Prostate gland (tissue), 2 donors: ENCODE data around the gene NRARP. TPM values are rescaled to one million over a fixed set of nuclear protein-coding genes. Genes with fewer than 3 reads are reported as not detected.

Experiments
- DNase-seq: peaks from one replicate; pipeline ENCODE4 v3.0.0-alpha.2; 2019; ENCODE audit warnings: low spot score
- H3K27ac ChIP-seq, 2 donors: fragments of 200-600 bp; sonication (generic); 2 replicates each; pipeline ENCODE4 v1.5.1; 2017 to 2019
- H3K27me3 ChIP-seq: fragments of 200-600 bp; sonication (generic); replicated peaks from 2 replicates; pipeline ENCODE4 v1.5.1; 2019; ENCODE audit not compliant: insufficient read depth
- H3K36me3 ChIP-seq, 2 donors: fragments of 200-600 bp; sonication (generic); 1 replicate in 1 of 2; 2 replicates in 1 of 2; pipeline versions ENCODE4 v1.5.1 to v1.8.1; 2017 to 2019
- H3K4me1 ChIP-seq: fragments of 200-600 bp; sonication (generic); replicated peaks from 2 replicates; pipeline ENCODE4 v1.5.1; 2019
- H3K4me3 ChIP-seq, 2 donors: fragments of 200-600 bp; sonication (generic); 2 replicates each; pipeline ENCODE4 v1.5.1; 2017 to 2019
- H3K9me3 ChIP-seq: fragments of 200-600 bp; sonication (generic); 2 replicates; pipeline ENCODE4 v1.5.1; 2017
- POLR2A ChIP-seq: fragments of 450-650 bp; IDR thresholded peaks from one replicate; pipeline ENCODE4 v1.6.1; 2016; ENCODE audit warnings: antibody characterized with exemption, mild to moderate bottlenecking
- POLR2AphosphoS5 ChIP-seq: sonication (generic); formaldehyde crosslinking; IDR thresholded peaks from one replicate; pipeline ENCODE4 v1.6.1; 2017; ENCODE audit warnings: antibody characterized with exemption
- WGBS: methylation state at CpG from one replicate; pipeline ENCODE4 v1.1.5; 2018; 5-methylcytosine and 5-hydroxymethylcytosine counted together
- intact Hi-C: fragments of 100-400 bp; cut with DNase I; formaldehyde crosslinking; loops from one replicate; pipeline ENCODE4 v1.14.2; 2022
- total RNA-seq, 2 donors: library from RNA; depleted of rRNA; stranded (reverse); fragments of >200 nt; gene quantifications; one replicate each; pipeline ENCODE4 v1.1.0, GENCODE V29; 2016
- TF ChIP-seq, protein P1 (sequence below), 4 experiments: fragments of 200-600 bp in 2 of 4; fragments of 450-650 bp in 2 of 4; sonication (generic) in 2 of 4; IDR thresholded peaks; 1 replicate in 3 of 4; 2 replicates in 1 of 4; pipeline ENCODE4 v1.5.1; 2016 to 2019; ENCODE audit warnings: antibody characterized with exemption in 4 of 4, mild to moderate bottlenecking in 2 of 4, moderate library complexity in 2 of 4

Gene NRARP, protein sequence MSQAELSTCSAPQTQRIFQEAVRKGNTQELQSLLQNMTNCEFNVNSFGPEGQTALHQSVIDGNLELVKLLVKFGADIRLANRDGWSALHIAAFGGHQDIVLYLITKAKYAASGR
- 10 to 100 TPM; 22.4 to 24.3 TPM for total RNA-seq

DNA sequence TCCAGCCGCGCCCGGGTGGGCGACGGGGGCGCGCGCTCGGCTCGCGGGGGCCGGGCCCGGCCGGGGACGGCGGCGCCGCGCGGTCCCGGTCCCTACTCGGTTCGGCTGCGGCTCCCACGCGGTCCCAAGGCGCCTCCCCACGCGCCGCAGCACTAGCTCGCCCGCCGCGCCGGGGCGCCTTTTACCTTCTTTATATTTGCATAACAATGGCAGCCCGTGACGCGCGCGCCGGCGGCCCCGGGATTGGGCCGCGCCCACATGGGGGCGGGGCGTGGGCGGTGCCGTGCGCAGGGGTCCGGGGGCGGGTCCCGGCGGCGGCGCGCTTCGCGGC is at the start of gene NRARP:
NRARP (minus strand) TSS at position 154 of the 331 bp plus-strand sequence. CDS start 343 bp downstream, outside the sequence.
- Histone ChIP-seq H3K9me3 (no peaks in the 10 kb centered on the region), H3K27me3 (no peaks in the 10 kb centered on the region), H3K36me3 (no peaks in the 10 kb centered on the region), H3K27ac (peak within 1 kb of the TSS; percentile 92 to 94), H3K4me1 (peaks cover 36% of the 10 kb centered on the region), H3K4me3 (peak within 1 kb of the TSS; percentile 40 to 55)
- TF ChIP-seq, protein P1, sequence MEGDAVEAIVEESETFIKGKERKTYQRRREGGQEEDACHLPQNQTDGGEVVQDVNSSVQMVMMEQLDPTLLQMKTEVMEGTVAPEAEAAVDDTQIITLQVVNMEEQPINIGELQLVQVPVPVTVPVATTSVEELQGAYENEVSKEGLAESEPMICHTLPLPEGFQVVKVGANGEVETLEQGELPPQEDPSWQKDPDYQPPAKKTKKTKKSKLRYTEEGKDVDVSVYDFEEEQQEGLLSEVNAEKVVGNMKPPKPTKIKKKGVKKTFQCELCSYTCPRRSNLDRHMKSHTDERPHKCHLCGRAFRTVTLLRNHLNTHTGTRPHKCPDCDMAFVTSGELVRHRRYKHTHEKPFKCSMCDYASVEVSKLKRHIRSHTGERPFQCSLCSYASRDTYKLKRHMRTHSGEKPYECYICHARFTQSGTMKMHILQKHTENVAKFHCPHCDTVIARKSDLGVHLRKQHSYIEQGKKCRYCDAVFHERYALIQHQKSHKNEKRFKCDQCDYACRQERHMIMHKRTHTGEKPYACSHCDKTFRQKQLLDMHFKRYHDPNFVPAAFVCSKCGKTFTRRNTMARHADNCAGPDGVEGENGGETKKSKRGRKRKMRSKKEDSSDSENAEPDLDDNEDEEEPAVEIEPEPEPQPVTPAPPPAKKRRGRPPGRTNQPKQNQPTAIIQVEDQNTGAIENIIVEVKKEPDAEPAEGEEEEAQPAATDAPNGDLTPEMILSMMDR (IDR thresholded peaks at IDR 0.05): peak in 1 of 4 experiments; percentile 49
- TF ChIP-seq POLR2A (peak; percentile 88), POLR2AphosphoS5 (peak; percentile 94)
- under 1% methylated on average over 29 of the region's 60 CpGs for WGBS
- peak; percentile 94 for DNase-seq
- intact Hi-C loops: no loop called here

DNA sequence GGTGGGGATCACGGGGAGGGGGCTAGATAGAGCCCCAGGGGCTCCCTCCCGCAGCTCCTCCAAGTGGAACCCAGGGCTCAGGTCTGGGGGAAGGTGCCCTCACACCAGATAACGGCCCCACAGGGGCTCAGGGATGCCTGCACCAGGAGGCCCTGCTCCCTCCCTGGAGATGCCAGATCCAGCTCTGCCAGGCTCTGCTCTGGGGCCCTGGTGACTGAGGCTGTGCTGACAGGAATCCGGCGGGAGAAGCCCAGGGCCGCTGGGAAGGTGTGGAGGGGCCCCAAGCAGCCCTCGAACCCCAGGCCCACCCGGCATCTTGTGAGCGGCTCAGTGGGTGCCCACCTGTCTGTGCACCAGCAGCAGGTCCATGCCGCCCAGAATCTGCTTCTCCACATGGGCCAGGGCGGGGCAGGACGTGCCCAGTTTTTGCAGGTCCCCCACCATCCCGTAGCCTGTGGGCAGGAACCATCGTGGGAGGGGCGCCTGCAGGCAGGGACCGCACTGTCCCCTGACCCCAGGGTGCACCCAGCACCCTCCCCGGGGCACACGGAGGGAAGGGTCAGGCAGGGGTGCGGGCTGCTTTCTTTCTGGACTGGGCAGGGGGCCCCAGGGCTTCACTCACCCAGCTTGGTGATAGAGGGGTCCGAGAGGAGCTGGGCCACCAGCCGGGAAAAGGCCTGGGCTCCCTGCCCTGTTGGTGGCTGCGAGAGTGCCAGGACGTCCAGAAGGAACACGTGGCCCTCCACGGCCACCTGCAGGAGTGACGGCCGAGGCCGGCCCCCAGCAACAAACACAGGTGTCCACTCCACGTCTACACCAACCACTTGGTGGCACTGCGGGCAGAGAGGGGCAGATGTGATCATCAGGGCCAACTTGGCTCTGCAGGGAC is 48.9 kb upstream of the NRARP start:
- Histone ChIP-seq H3K27ac (no peak overlapping the region), H3K9me3 (no peaks in the 10 kb centered on the region), H3K27me3 (no peaks in the 10 kb centered on the region), H3K36me3 (peaks cover 0 to 5% of the 10 kb centered on the region in 2 donors), H3K4me1 (no peaks in the 10 kb centered on the region), H3K4me3 (no peak overlapping the region)
- DNase-seq: no peak
- TF ChIP-seq POLR2A: no peak
- no peak for TF ChIP-seq POLR2AphosphoS5
- TF ChIP-seq, protein P1 (IDR thresholded peaks at IDR 0.05): no peak
- intact Hi-C loops: no loop called here
- WGBS: 91% methylated on average over 19 of the region's 30 CpGs

DNA sequence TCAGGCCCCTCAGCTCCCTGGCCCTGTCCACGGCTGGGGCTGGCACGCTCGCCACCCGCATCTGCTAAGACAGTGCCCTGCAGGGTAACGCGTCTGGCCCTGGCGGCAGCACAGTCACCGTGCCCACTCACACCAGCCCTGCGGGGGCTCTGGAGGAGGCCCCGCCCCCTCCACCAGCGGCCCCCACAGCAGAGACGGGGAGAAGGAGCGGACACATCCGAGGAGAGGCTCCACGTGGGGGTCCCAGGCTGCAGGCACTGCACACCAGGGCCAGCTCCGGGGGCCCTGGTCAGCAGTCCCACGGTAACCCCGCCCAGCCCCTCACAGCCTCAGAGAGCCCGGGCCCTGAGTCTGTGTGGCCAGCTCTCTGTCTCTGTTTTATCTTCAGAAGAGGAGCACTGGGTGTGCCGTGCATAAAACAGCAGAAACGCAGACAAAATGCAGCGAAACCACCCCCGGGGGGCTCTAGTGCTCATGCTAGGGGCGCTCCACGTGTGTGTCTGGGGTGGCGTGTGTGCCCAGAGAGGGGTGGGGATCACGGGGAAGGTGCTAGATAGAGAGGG is 47.5 kb upstream of the NRARP start:
- Histone ChIP-seq H3K4me1 (no peaks in the 10 kb centered on the region), H3K9me3 (no peaks in the 10 kb centered on the region), H3K4me3 (no peak overlapping the region), H3K27me3 (no peaks in the 10 kb centered on the region), H3K27ac (no peak overlapping the region), H3K36me3 (peaks cover 0 to 5% of the 10 kb centered on the region in 2 donors)
- TF ChIP-seq, protein P1 (IDR thresholded peaks at IDR 0.05): no peak
- TF ChIP-seq POLR2AphosphoS5 (no peak), POLR2A (no peak)
- no peak for DNase-seq
- 88% methylated on average over 19 of the region's 27 CpGs for WGBS
- intact Hi-C loops: no loop called here

DNA sequence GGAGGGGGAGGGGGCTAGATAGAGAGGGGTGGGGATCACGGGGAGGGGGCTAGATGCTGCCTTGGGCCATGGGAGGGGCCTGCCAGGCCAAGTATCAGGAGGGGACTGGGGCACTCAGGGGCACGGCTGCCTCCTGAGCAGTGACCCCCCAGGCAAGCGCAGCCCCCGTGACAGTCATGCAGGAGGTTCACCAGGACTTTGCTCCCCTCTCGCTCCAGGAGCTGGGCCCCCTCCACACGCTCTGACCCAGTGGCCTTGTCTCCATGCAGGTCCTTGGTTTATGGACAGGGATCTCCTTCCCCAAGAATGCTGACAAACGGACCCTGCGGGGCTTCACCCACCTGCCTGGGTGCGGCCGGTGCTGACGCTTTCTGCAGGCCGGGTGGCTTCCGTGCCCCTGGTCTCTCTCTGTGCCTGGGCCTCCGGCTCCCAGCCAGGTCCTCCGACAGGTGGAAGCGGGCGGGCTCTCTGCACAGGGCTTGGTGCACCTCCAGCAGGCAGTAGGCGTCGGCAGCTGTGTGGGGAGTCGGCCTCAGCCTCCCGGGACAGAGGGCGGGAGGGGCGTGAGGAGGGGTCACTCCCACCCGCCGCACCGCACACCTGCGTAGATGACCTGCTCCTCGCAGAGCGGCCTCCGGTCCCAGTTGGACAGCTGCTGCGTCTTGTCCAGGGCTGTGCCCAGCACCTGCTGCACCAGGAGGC is 46.8 kb upstream of the NRARP start:
- Histone ChIP-seq H3K36me3 (peaks cover 0 to 5% of the 10 kb centered on the region in 2 donors), H3K4me3 (no peak overlapping the region), H3K9me3 (no peaks in the 10 kb centered on the region), H3K27me3 (no peaks in the 10 kb centered on the region), H3K27ac (no peak overlapping the region), H3K4me1 (no peaks in the 10 kb centered on the region)
- intact Hi-C loops: no loop called here
- TF ChIP-seq, protein P1 (IDR thresholded peaks at IDR 0.05): no peak
- TF ChIP-seq POLR2AphosphoS5 (no peak), POLR2A (no peak)
- 89% methylated on average over 30 of the region's 31 CpGs for WGBS
- no peak for DNase-seq
